Measurements from ENCODE around the gene VPS13D.

GRCh38 chr1:12269351-12269750, 39.5 kb downstream of the VPS13D start:
- TF ChIP-seq SIN3A (IDR thresholded peaks at IDR 0.05; ENCODE audit: borderline replicate concordance, insufficient read depth, low read depth, low read length), result no peak
- TF ChIP-seq, protein P1, sequence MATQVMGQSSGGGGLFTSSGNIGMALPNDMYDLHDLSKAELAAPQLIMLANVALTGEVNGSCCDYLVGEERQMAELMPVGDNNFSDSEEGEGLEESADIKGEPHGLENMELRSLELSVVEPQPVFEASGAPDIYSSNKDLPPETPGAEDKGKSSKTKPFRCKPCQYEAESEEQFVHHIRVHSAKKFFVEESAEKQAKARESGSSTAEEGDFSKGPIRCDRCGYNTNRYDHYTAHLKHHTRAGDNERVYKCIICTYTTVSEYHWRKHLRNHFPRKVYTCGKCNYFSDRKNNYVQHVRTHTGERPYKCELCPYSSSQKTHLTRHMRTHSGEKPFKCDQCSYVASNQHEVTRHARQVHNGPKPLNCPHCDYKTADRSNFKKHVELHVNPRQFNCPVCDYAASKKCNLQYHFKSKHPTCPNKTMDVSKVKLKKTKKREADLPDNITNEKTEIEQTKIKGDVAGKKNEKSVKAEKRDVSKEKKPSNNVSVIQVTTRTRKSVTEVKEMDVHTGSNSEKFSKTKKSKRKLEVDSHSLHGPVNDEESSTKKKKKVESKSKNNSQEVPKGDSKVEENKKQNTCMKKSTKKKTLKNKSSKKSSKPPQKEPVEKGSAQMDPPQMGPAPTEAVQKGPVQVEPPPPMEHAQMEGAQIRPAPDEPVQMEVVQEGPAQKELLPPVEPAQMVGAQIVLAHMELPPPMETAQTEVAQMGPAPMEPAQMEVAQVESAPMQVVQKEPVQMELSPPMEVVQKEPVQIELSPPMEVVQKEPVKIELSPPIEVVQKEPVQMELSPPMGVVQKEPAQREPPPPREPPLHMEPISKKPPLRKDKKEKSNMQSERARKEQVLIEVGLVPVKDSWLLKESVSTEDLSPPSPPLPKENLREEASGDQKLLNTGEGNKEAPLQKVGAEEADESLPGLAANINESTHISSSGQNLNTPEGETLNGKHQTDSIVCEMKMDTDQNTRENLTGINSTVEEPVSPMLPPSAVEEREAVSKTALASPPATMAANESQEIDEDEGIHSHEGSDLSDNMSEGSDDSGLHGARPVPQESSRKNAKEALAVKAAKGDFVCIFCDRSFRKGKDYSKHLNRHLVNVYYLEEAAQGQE (IDR thresholded peaks at IDR 0.05; ENCODE audit: insufficient read depth in 1 of 2, low read depth in 2 of 2, low read length in 1 of 2), result no peak
- TF ChIP-seq, protein P2, sequence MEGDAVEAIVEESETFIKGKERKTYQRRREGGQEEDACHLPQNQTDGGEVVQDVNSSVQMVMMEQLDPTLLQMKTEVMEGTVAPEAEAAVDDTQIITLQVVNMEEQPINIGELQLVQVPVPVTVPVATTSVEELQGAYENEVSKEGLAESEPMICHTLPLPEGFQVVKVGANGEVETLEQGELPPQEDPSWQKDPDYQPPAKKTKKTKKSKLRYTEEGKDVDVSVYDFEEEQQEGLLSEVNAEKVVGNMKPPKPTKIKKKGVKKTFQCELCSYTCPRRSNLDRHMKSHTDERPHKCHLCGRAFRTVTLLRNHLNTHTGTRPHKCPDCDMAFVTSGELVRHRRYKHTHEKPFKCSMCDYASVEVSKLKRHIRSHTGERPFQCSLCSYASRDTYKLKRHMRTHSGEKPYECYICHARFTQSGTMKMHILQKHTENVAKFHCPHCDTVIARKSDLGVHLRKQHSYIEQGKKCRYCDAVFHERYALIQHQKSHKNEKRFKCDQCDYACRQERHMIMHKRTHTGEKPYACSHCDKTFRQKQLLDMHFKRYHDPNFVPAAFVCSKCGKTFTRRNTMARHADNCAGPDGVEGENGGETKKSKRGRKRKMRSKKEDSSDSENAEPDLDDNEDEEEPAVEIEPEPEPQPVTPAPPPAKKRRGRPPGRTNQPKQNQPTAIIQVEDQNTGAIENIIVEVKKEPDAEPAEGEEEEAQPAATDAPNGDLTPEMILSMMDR (IDR thresholded peaks at IDR 0.05), result no peak

Measured in Panc1 (cell line).